Measurements from ENCODE around the gene DYNC1H1.

- no peak for TF ChIP-seq CTCF (IDR thresholded peaks at IDR 0.05; ENCODE audit: poor library complexity, severe bottlenecking)
- no peak for TF ChIP-seq EZH2 (IDR thresholded peaks at IDR 0.05; ENCODE audit: borderline replicate concordance, insufficient read depth, low read length, poor library complexity, severe bottlenecking)
- no peak for TF ChIP-seq SMC3 (conservative IDR thresholded peaks at IDR 0.05; ENCODE audit: poor library complexity)
- TF ChIP-seq POLR2AphosphoS5 (IDR thresholded peaks at IDR 0.05) = no peak
- TF ChIP-seq REST (IDR thresholded peaks at IDR 0.05; ENCODE audit: borderline replicate concordance) = no peak
- no peak for TF ChIP-seq MXI1 (conservative IDR thresholded peaks at IDR 0.05; ENCODE audit: poor library complexity, severe bottlenecking)
- no peak for TF ChIP-seq EP300 (conservative IDR thresholded peaks at IDR 0.05; ENCODE audit: poor library complexity, severe bottlenecking)
- TF ChIP-seq RAD21 (conservative IDR thresholded peaks at IDR 0.05) = no peak
- TF ChIP-seq TAF1 (IDR thresholded peaks at IDR 0.05; ENCODE audit: low read depth) = no peak
These were observed 21.6 kb downstream of the DYNC1H1 start for GRCh38 chr14:101985957-101986356.
